ENCODE results near the gene RIMBP2. TPM values are rescaled to one million over a fixed set of nuclear protein-coding genes. Genes with fewer than 3 reads are reported as not detected.

The RIMBP2 gene
- total RNA-seq, 1 donor from 2014 or later = 2.3 TPM

DNA sequence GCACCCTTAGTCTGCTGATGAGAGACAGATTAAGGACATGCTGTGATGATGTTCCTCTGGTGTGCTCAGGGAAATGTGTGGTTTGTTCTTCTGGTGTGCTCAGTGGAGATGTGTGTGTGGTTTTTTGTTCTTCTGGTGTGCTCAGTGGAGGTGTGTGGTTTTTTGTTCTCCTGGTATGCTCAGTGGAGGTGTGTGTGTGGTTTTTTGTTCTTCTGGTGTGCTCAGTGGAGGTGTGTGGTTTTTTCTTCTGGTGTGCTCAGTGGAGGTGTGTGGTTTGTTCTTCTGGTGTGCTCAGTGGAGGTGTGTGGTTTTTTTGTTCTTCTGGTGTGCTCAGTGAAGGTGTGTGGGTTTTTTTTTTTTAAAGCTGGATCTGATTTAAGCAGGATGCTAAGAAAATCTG is 363.0 kb downstream of the RIMBP2 start:
- ATAC-seq = no peak

DNA sequence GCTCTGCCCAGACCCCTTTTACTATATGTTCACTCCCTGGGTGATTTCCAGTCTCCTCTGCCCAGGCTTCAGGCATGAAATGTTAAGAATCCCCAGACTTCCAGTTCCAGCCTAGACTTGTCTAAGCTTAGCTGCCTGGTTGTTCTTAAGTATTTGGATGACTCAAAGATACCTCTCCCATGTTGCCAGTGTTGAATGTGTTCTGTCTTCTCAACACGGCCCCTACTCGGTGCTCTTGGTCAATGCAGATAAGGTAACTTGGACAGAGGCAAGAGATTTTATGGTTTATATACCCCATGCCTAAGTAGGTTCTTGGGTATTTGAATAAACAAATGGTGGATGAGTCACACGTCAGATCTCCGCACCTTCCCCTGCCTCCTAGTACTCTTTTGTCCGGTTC is 364.8 kb downstream of the RIMBP2 start:
- ATAC-seq = peak; percentile 97

DNA sequence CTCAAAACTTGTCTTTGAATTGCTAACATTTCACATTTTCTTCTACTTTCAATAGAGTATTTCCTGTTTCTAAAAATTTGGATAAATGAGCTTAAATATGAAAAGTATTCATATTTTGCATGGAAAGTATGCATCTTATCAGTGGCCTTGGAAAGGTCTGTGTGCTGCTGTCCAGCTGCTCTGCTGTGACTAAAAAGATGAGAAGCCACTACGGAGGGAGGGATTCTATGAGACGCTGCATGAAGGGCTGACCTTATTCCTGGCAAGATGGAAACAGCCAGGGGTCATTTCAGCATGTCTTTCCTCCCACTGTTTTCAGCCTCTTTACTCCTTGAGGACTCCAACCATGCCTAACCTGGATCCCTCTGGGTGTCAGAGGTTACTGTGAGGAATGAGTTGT is 365.4 kb downstream of the RIMBP2 start:
- ATAC-seq = no peak

DNA sequence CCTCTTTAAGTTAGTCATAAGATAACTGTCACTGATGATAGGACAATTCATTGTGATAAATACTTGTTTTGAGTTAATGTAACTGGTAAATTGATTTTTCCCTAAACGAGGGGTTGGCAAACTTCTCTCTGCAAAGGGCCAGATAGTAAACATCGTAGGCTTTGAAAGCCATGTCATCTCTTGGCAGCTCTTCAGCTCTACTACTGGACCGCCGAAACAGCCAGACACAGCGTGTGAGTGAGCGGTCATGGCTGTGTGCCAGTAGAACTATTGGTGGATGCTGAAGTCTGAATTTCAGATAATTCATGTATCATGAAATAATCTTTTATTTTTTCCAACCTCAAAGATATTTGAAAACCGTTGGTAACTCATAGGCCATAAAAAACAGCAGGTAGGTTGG is 368.5 kb downstream of the RIMBP2 start:
- no peak for ATAC-seq

Other genes with a start within 250 kb of the RIMBP2 start
- gene STX2, start 123.0 kb upstream of the RIMBP2 start, total RNA-seq = 1.8 TPM
- 693 TPM for gene RAN, start 155.8 kb upstream of the RIMBP2 start, total RNA-seq
- gene ADGRD1, start 237.6 kb upstream of the RIMBP2 start, total RNA-seq = 2.5 TPM

All from esophagus mucosa (tissue), 1 donor.